SHP77 treated with DMSO at 0.1 percent for 48 hours (cell line): Measurements from ENCODE around the gene TSPAN8.
"Not testable (repeated sequence)": the region's sequence is repeated elsewhere in the genome, so short reads cannot be mapped to it uniquely, and the experiment has no call there.

Source experiments
- DNase-seq: peaks from one replicate; lab custom pipeline; 2025; lab: John Stamatoyannopoulos, UW

TSPAN8 gene

GRCh38 chr12:71157601-71158233 is at the start of gene TSPAN8:
Gene TSPAN8, minus strand, starts transcription at chr12:71157999. Its CDS starts 321 bp downstream, at chr12:71157678.
- peak; percentile 58 for DNase-seq

- DNase-seq, result no peak
Observed at GRCh38 chr12:71201136-71201679, 43.4 kb upstream of the TSPAN8 start.

- no peak for DNase-seq
Observed at GRCh38 chr12:71200706-71201105, 42.9 kb upstream of the TSPAN8 start.

GRCh38 chr12:71197460-71197859 is 39.7 kb upstream of the TSPAN8 start:
- DNase-seq, result no peak

GRCh38 chr12:71195338-71195896 is 37.6 kb upstream of the TSPAN8 start:
- DNase-seq, result no peak

GRCh38 chr12:71194657-71195056 is 36.9 kb upstream of the TSPAN8 start:
- no peak for DNase-seq

GRCh38 chr12:71193041-71193440 is 35.2 kb upstream of the TSPAN8 start:
- no peak for DNase-seq

GRCh38 chr12:71191509-71192196 is 33.9 kb upstream of the TSPAN8 start:
- DNase-seq, result no peak

- DNase-seq, result no peak
Observed at GRCh38 chr12:71190822-71191221, 33.0 kb upstream of the TSPAN8 start.

GRCh38 chr12:71187379-71187778 is 29.6 kb upstream of the TSPAN8 start:
- DNase-seq, result no peak

- DNase-seq, result no peak
Observed at GRCh38 chr12:71186571-71187288, 28.9 kb upstream of the TSPAN8 start.

- no peak for DNase-seq
Observed at GRCh38 chr12:71183846-71184245, 26.0 kb upstream of the TSPAN8 start.

- DNase-seq, result no peak
Observed at GRCh38 chr12:71183018-71183417, 25.2 kb upstream of the TSPAN8 start.

GRCh38 chr12:71178162-71178561 is 20.4 kb upstream of the TSPAN8 start:
- no peak for DNase-seq

GRCh38 chr12:71174825-71175224 is 17.0 kb upstream of the TSPAN8 start:
- DNase-seq, result no peak

- no peak for DNase-seq
Observed at GRCh38 chr12:71174146-71174545, 16.3 kb upstream of the TSPAN8 start.

- no peak for DNase-seq
Observed at GRCh38 chr12:71170456-71170855, 12.7 kb upstream of the TSPAN8 start.

GRCh38 chr12:71169286-71169685 is 11.5 kb upstream of the TSPAN8 start:
- no peak for DNase-seq

GRCh38 chr12:71166862-71167496 is 9.2 kb upstream of the TSPAN8 start:
- no peak for DNase-seq

GRCh38 chr12:71166280-71166679 is 8.5 kb upstream of the TSPAN8 start:
- DNase-seq, result no peak

GRCh38 chr12:71165780-71166179 is 8.0 kb upstream of the TSPAN8 start:
- DNase-seq, result not testable (repeated sequence)
